Measurements from ENCODE around the gene PIWIL1. TPM values are rescaled to one million over a fixed set of nuclear protein-coding genes. Genes with fewer than 3 reads are reported as not detected.

The PIWIL1 gene
- total RNA-seq (2021) = not detected in 2 replicates
- Bru-seq, nascent RNA = not detected
- not detected for BruChase-seq, experiment 1, labeled RNA remaining after a 2-hour chase
- BruChase-seq, experiment 2, labeled RNA remaining after a 6-hour chase = percentile 2 among the genes with signal in this experiment
- long read RNA-seq = 0 reads

- POLR2A ChIA-PET (ENCODE audit: low non-redundant PET) = no interaction called here
- H3K4me1 ChIP-seq (ENCODE audit: insufficient read depth, low read length, poor library complexity, severe bottlenecking) = no peaks in the 10 kb centered on the region
- no peak for DNase-seq (ENCODE audit: low spot score)
- H3K9me3 ChIP-seq (ENCODE audit: low read depth, low read length, poor library complexity, severe bottlenecking) = no peaks in the 10 kb centered on the region
- no peak within 1 kb of the TSS for H3K27ac ChIP-seq (ENCODE audit: low read depth, low read length, poor library complexity, severe bottlenecking)
- intact Hi-C loops (cut with micrococcal nuclease; ENCODE audit: unreplicated experiment) = loop anchor here (5.0 kb wide), 1 partner anchor 305 kb away; no protein-coding TSS in a partner anchor
- CTCF ChIA-PET = no interaction called here
- peaks cover 31% of the 10 kb centered on the region for H3K27me3 ChIP-seq (replicated peaks; ENCODE audit: insufficient read depth, low read depth, low read length, poor library complexity)
- BruUV-seq (replicated peaks) = no TSS peak
- H3K4me3 ChIP-seq (ENCODE audit: low read depth, low read length, poor library complexity, severe bottlenecking) = no peak within 1 kb of the TSS
- H3K36me3 ChIP-seq (ENCODE audit: insufficient read depth, low read length, poor library complexity, severe bottlenecking) = no peaks in the 10 kb centered on the region
- TF ChIP-seq EZH2 (IDR thresholded peaks at IDR 0.05; ENCODE audit: borderline replicate concordance, low read depth, low read length, poor library complexity, severe bottlenecking) (no peak), CTCF (conservative IDR thresholded peaks at IDR 0.05; ENCODE audit: low read depth, low read length) (no peak)
These were observed at the start of gene PIWIL1 for GRCh38 chr12:130337488-130338303. Gene PIWIL1 (plus strand): TSS chr12:130337887. CDS start chr12:130342592, 4,705 bp downstream.

GRCh38 chr12:130288206-130288605, 49.5 kb upstream of the PIWIL1 start:
- Histone ChIP-seq H3K4me1 (ENCODE audit: insufficient read depth, low read length, poor library complexity, severe bottlenecking) (no peaks in the 10 kb centered on the region), H3K36me3 (ENCODE audit: insufficient read depth, low read length, poor library complexity, severe bottlenecking) (no peaks in the 10 kb centered on the region), H3K27ac (ENCODE audit: low read depth, low read length, poor library complexity, severe bottlenecking) (no peak overlapping the region), H3K9me3 (ENCODE audit: low read depth, low read length, poor library complexity, severe bottlenecking) (no peaks in the 10 kb centered on the region), H3K4me3 (ENCODE audit: low read depth, low read length, poor library complexity, severe bottlenecking) (no peak overlapping the region), H3K27me3 (replicated peaks; ENCODE audit: insufficient read depth, low read depth, low read length, poor library complexity) (no peaks in the 10 kb centered on the region)
- intact Hi-C loops (cut with micrococcal nuclease; ENCODE audit: unreplicated experiment) = no loop called here
- TF ChIP-seq EZH2 (IDR thresholded peaks at IDR 0.05; ENCODE audit: borderline replicate concordance, low read depth, low read length, poor library complexity, severe bottlenecking) = no peak
- no peak for TF ChIP-seq CTCF (conservative IDR thresholded peaks at IDR 0.05; ENCODE audit: low read depth, low read length)
- DNase-seq (ENCODE audit: low spot score) = no peak
- POLR2A ChIA-PET (ENCODE audit: low non-redundant PET) = no interaction called here
- no TSS peak for BruUV-seq (replicated peaks)
- CTCF ChIA-PET = no interaction called here

GRCh38 chr12:130288691-130289090, 49.0 kb upstream of the PIWIL1 start:
- Histone ChIP-seq H3K4me3 (ENCODE audit: low read depth, low read length, poor library complexity, severe bottlenecking) (no peak overlapping the region), H3K9me3 (ENCODE audit: low read depth, low read length, poor library complexity, severe bottlenecking) (no peaks in the 10 kb centered on the region), H3K27ac (ENCODE audit: low read depth, low read length, poor library complexity, severe bottlenecking) (no peak overlapping the region), H3K4me1 (ENCODE audit: insufficient read depth, low read length, poor library complexity, severe bottlenecking) (no peaks in the 10 kb centered on the region), H3K36me3 (ENCODE audit: insufficient read depth, low read length, poor library complexity, severe bottlenecking) (no peaks in the 10 kb centered on the region), H3K27me3 (replicated peaks; ENCODE audit: insufficient read depth, low read depth, low read length, poor library complexity) (no peaks in the 10 kb centered on the region)
- POLR2A ChIA-PET (ENCODE audit: low non-redundant PET) = no interaction called here
- no peak for DNase-seq (ENCODE audit: low spot score)
- intact Hi-C loops (cut with micrococcal nuclease; ENCODE audit: unreplicated experiment) = no loop called here
- CTCF ChIA-PET = no interaction called here
- TF ChIP-seq EZH2 (IDR thresholded peaks at IDR 0.05; ENCODE audit: borderline replicate concordance, low read depth, low read length, poor library complexity, severe bottlenecking) (no peak), CTCF (conservative IDR thresholded peaks at IDR 0.05; ENCODE audit: low read depth, low read length) (no peak)
- BruUV-seq (replicated peaks) = no TSS peak
